Measurements from ENCODE around the gene ATP6V1A. TPM values are rescaled to one million over a fixed set of nuclear protein-coding genes. Genes with fewer than 3 reads are reported as not detected.

The ATP6V1A gene
- 100 to 1,000 TPM in 2 of 3 donors, 10 to 100 TPM in 1; 97.7 to 103 (median 103) TPM for polyA plus RNA-seq (ENCODE audit: insufficient read length in 3 of 3)

- peak; percentile 92 to 95 (median 94) for DNase-seq (ENCODE audit: low read depth in 3 of 3, low spot score in 2 of 3)
Observed at GRCh38 chr3:113746548-113747282, at the start of gene ATP6V1A. Gene ATP6V1A (plus strand): TSS chr3:113747035. CDS start chr3:113778754, 31,719 bp downstream.

- DNase-seq (ENCODE audit: low read depth in 3 of 3, low spot score in 2 of 3), result peak in 2 of 3 donors; percentile 29 to 32
Observed at GRCh38 chr3:113697500-113698090, 49.2 kb upstream of the ATP6V1A start.

- DNase-seq (ENCODE audit: low read depth in 3 of 3, low spot score in 2 of 3), result no peak
Observed at GRCh38 chr3:113698213-113698742, 48.6 kb upstream of the ATP6V1A start.

- DNase-seq (ENCODE audit: low read depth in 3 of 3, low spot score in 2 of 3), result peak in 1 of 3 donors; percentile 13
Observed at GRCh38 chr3:113698956-113699355, 47.9 kb upstream of the ATP6V1A start.

- DNase-seq (ENCODE audit: low read depth in 3 of 3, low spot score in 2 of 3), result no peak
Observed at GRCh38 chr3:113707835-113708234, 39.0 kb upstream of the ATP6V1A start.

- DNase-seq (ENCODE audit: low read depth in 3 of 3, low spot score in 2 of 3), result no peak
Observed at GRCh38 chr3:113712129-113712528, 34.7 kb upstream of the ATP6V1A start.

GRCh38 chr3:113714702-113715101 lies 32.1 kb upstream of the ATP6V1A start:
- no peak for DNase-seq (ENCODE audit: low read depth in 3 of 3, low spot score in 2 of 3)

GRCh38 chr3:113717308-113717707 lies 29.5 kb upstream of the ATP6V1A start:
- DNase-seq (ENCODE audit: low read depth in 3 of 3, low spot score in 2 of 3), result no peak

- no peak for DNase-seq (ENCODE audit: low read depth in 3 of 3, low spot score in 2 of 3)
Observed at GRCh38 chr3:113717818-113718217, 29.0 kb upstream of the ATP6V1A start.

- no peak for DNase-seq (ENCODE audit: low read depth in 3 of 3, low spot score in 2 of 3)
Observed at GRCh38 chr3:113719294-113719693, 27.5 kb upstream of the ATP6V1A start.

- no peak for DNase-seq (ENCODE audit: low read depth in 3 of 3, low spot score in 2 of 3)
Observed at GRCh38 chr3:113719758-113720157, 27.1 kb upstream of the ATP6V1A start.

- DNase-seq (ENCODE audit: low read depth in 3 of 3, low spot score in 2 of 3), result no peak
Observed at GRCh38 chr3:113721636-113722035, 25.2 kb upstream of the ATP6V1A start.

- DNase-seq (ENCODE audit: low read depth in 3 of 3, low spot score in 2 of 3), result no peak
Observed at GRCh38 chr3:113728661-113729060, 18.2 kb upstream of the ATP6V1A start.

GRCh38 chr3:113730550-113730949 lies 16.3 kb upstream of the ATP6V1A start:
- no peak for DNase-seq (ENCODE audit: low read depth in 3 of 3, low spot score in 2 of 3)

GRCh38 chr3:113731694-113732093 lies 15.1 kb upstream of the ATP6V1A start:
- DNase-seq (ENCODE audit: low read depth in 3 of 3, low spot score in 2 of 3), result no peak

- peak in 1 of 3 donors; percentile 36 for DNase-seq (ENCODE audit: low read depth in 3 of 3, low spot score in 2 of 3)
Observed at GRCh38 chr3:113736548-113737089, 10.2 kb upstream of the ATP6V1A start.

- DNase-seq (ENCODE audit: low read depth in 3 of 3, low spot score in 2 of 3), result no peak
Observed at GRCh38 chr3:113741086-113741485, 5.7 kb upstream of the ATP6V1A start.

- DNase-seq (ENCODE audit: low read depth in 3 of 3, low spot score in 2 of 3), result no peak
Observed at GRCh38 chr3:113741620-113742019, 5.2 kb upstream of the ATP6V1A start.

GRCh38 chr3:113743006-113743630 lies 3.7 kb upstream of the ATP6V1A start:
- no peak for DNase-seq (ENCODE audit: low read depth in 3 of 3, low spot score in 2 of 3)

- peak; percentile 80 to 83 (median 83) for DNase-seq (ENCODE audit: low read depth in 3 of 3, low spot score in 2 of 3)
Observed at GRCh38 chr3:113744941-113745755, 1.7 kb upstream of the ATP6V1A start.

Measured in right renal cortex interstitium (tissue), 3 donors.